PFSK-1 (cell line): ENCODE results near the gene HS1BP3.

Experiments used
- FOXP2 ChIP-seq: optimal IDR thresholded peaks from 2 replicates; pipeline ENCODE3; 2011; ENCODE audit warnings: borderline replicate concordance, control low read depth, inconsistent platforms; ENCODE audit not compliant: insufficient read depth; ENCODE audit errors: extremely low read length, extremely low read depth
- POLR2AphosphoS5 ChIP-seq: IDR thresholded peaks from 2 replicates; pipeline ENCODE4 v1.6.1; 2012; ENCODE audit warnings: low read depth, mild to moderate bottlenecking, control low read depth, low read length, moderate library complexity
- REST ChIP-seq, 2 experiments: IDR thresholded peaks; 2 replicates each; pipeline versions ENCODE4 v1.6.1 to v1.8.0; 2011 to 2012; ENCODE audit warnings: low read depth in 2 of 2, low read length in 2 of 2, control low read depth in 1 of 2, inconsistent platforms in 1 of 2, mild to moderate bottlenecking in 1 of 2, moderate library complexity in 1 of 2; ENCODE audit not compliant: insufficient read depth in 1 of 2
- SIN3A ChIP-seq: IDR thresholded peaks from 2 replicates; pipeline ENCODE4 v1.6.1; 2012; ENCODE audit warnings: mild to moderate bottlenecking, low read length, moderate library complexity, borderline replicate concordance; ENCODE audit not compliant: insufficient read depth
- TAF1 ChIP-seq: IDR thresholded peaks from 2 replicates; pipeline ENCODE4 v1.6.1; 2012; ENCODE audit warnings: low read length, control low read depth, borderline replicate concordance; ENCODE audit not compliant: insufficient read depth

Gene HS1BP3

GRCh38 chr2:20593072-20594034 is 57.5 kb downstream of the HS1BP3 start:
- TF ChIP-seq POLR2AphosphoS5 (no peak), TAF1 (no peak), SIN3A (no peak), FOXP2 (no peak), REST (IDR thresholded peaks at IDR 0.05; ENCODE audit: insufficient read depth in 1 of 2, low read depth in 2 of 2, low read length in 2 of 2) (no peak)

GRCh38 chr2:20592106-20593071 is 58.5 kb downstream of the HS1BP3 start:
- TF ChIP-seq SIN3A (no peak), FOXP2 (no peak), TAF1 (no peak), POLR2AphosphoS5 (no peak), REST (IDR thresholded peaks at IDR 0.05; ENCODE audit: insufficient read depth in 1 of 2, low read depth in 2 of 2, low read length in 2 of 2) (no peak)

- TF ChIP-seq SIN3A (no peak), FOXP2 (no peak), REST (IDR thresholded peaks at IDR 0.05; ENCODE audit: insufficient read depth in 1 of 2, low read depth in 2 of 2, low read length in 2 of 2) (no peak), TAF1 (no peak), POLR2AphosphoS5 (no peak)
Observed at GRCh38 chr2:20590704-20591515, 60.0 kb downstream of the HS1BP3 start.

GRCh38 chr2:20589975-20590703 is 60.8 kb downstream of the HS1BP3 start:
- TF ChIP-seq POLR2AphosphoS5 (no peak), SIN3A (no peak), REST (IDR thresholded peaks at IDR 0.05; ENCODE audit: insufficient read depth in 1 of 2, low read depth in 2 of 2, low read length in 2 of 2) (no peak), TAF1 (no peak), FOXP2 (no peak)
